Thoracic aorta (tissue), 2 donors: ENCODE data around the gene UGT2A3. TPM values are rescaled to one million over a fixed set of nuclear protein-coding genes. Genes with fewer than 3 reads are reported as not detected.

Experiments used
- ATAC-seq: fragments of 150-250 bp; one replicate; pipeline ENCODE4 v1.8.0; 2017; ENCODE audit warnings: low read depth; ENCODE audit not compliant: insufficient number of reproducible peaks, low FRiP score
- DNase-seq: peaks from one replicate; pipeline ENCODE4 v3.0.0-alpha.2; 2020; ENCODE audit warnings: low spot score
- H3K27ac ChIP-seq, 2 donors: fragments of 200-600 bp; sonication (generic); 1 replicate in 1 of 2; 2 replicates in 1 of 2; pipeline ENCODE4 v1.5.1; 2016; ENCODE audit warnings: mild to moderate bottlenecking in 2 of 2, moderate library complexity in 2 of 2
- H3K27me3 ChIP-seq: fragments of 200-600 bp; sonication (generic); replicated peaks from 2 replicates; pipeline ENCODE4 v1.6.0; 2016; ENCODE audit warnings: mild to moderate bottlenecking; ENCODE audit not compliant: insufficient read depth
- H3K36me3 ChIP-seq: fragments of 200-600 bp; sonication (generic); one replicate; pipeline ENCODE4 v1.5.1; 2016
- H3K4me1 ChIP-seq, 2 donors: fragments of 200-600 bp; sonication (generic); 1 replicate in 1 of 2; 2 replicates in 1 of 2; pipeline versions ENCODE4 v1.5.1 to v1.6.0; 2016; ENCODE audit warnings: low read depth in 2 of 2, mild to moderate bottlenecking in 1 of 2; ENCODE audit not compliant: control insufficient read depth in 1 of 2
- H3K4me3 ChIP-seq: fragments of 200-600 bp; sonication (generic); 2 replicates; pipeline ENCODE4 v1.5.1; 2016; ENCODE audit warnings: mild to moderate bottlenecking
- H3K9me3 ChIP-seq: fragments of 200-600 bp; sonication (generic); 2 replicates; pipeline ENCODE4 v1.5.1; 2016
- CTCF ChIP-seq: fragments of 200-600 bp; sonication (generic); IDR thresholded peaks from one replicate; pipeline ENCODE4 v1.5.1; 2019; ENCODE audit warnings: antibody characterized with exemption
- total RNA-seq, 2 donors: library from RNA; depleted of rRNA; stranded (reverse); fragments of >200 nt; gene quantifications; one replicate each; pipeline versions ENCODE4 v1.1.0 to v1.2.3, GENCODE V29; 2016

UGT2A3 gene
- total RNA-seq, 2 donors from 2014 or later: not detected

- no peak for TF ChIP-seq CTCF
- Histone ChIP-seq H3K4me1 (no peaks in the 10 kb centered on the region), H3K27ac (no peak overlapping the region), H3K9me3 (no peaks in the 10 kb centered on the region), H3K36me3 (no peaks in the 10 kb centered on the region), H3K4me3 (no peak overlapping the region), H3K27me3 (no peaks in the 10 kb centered on the region)
- DNase-seq: no peak
- ATAC-seq: no peak
Measured at GRCh38 chr4:68917016-68917415, 34.6 kb downstream of the UGT2A3 start.

GRCh38 chr4:68912807-68913206 is 38.8 kb downstream of the UGT2A3 start:
- Histone ChIP-seq H3K4me3 (no peak overlapping the region), H3K9me3 (no peaks in the 10 kb centered on the region), H3K27me3 (no peaks in the 10 kb centered on the region), H3K27ac (no peak overlapping the region), H3K4me1 (no peaks in the 10 kb centered on the region), H3K36me3 (no peaks in the 10 kb centered on the region)
- DNase-seq: no peak
- no peak for TF ChIP-seq CTCF
- no peak for ATAC-seq

GRCh38 chr4:68909385-68909784 is 42.2 kb downstream of the UGT2A3 start:
- TF ChIP-seq CTCF: no peak
- ATAC-seq (no peak), DNase-seq (no peak)
- Histone ChIP-seq H3K36me3 (no peaks in the 10 kb centered on the region), H3K27ac (no peak overlapping the region), H3K27me3 (no peaks in the 10 kb centered on the region), H3K4me1 (no peaks in the 10 kb centered on the region), H3K4me3 (no peak overlapping the region), H3K9me3 (no peaks in the 10 kb centered on the region)

GRCh38 chr4:68907788-68908700 is 43.6 kb downstream of the UGT2A3 start:
- DNase-seq: no peak
- no peak for ATAC-seq
- Histone ChIP-seq H3K36me3 (no peaks in the 10 kb centered on the region), H3K4me1 (no peaks in the 10 kb centered on the region), H3K27me3 (no peaks in the 10 kb centered on the region), H3K4me3 (no peak overlapping the region), H3K27ac (no peak overlapping the region), H3K9me3 (no peaks in the 10 kb centered on the region)
- TF ChIP-seq CTCF: no peak

- no peak for TF ChIP-seq CTCF
- H3K9me3 ChIP-seq: no peaks in the 10 kb centered on the region
- H3K27me3 ChIP-seq: no peaks in the 10 kb centered on the region
- no peak overlapping the region for H3K27ac ChIP-seq
- ATAC-seq (no peak), DNase-seq (no peak)
- H3K4me1 ChIP-seq: no peaks in the 10 kb centered on the region
- H3K36me3 ChIP-seq: no peaks in the 10 kb centered on the region
- no peak overlapping the region for H3K4me3 ChIP-seq
Measured at GRCh38 chr4:68907245-68907644, 44.4 kb downstream of the UGT2A3 start.
